Measurements from ENCODE around the gene GRIK2. TPM values are rescaled to one million over a fixed set of nuclear protein-coding genes. Genes with fewer than 3 reads are reported as not detected.

GRIK2 gene
- total RNA-seq, 1 donor from 2014 or later, result 0.11 TPM

DNA sequence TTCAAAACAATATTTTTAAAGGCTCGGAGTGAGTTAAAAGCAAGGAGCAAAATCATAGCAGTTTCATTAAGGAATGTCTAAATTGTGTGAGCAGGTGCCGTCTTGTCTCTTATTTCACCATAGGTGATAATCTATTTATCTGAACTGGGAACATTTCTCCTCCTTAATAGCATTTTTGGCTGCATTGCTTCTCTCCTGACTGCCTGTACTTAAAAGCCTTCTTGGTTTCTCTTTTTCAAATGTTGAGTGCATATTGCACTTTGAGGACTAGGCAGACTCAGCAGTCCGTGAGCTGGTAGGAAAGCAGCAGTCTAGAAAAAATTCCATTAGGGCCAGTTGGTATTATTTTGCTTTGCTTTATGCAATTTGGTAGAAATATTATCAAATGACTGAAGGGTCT, 645.9 kb downstream of the GRIK2 start:
- intact Hi-C loops (cut with micrococcal nuclease), result no loop called here
- ATAC-seq (ENCODE audit: low read depth) (no peak), DNase-seq (no peak)
- CTCF ChIA-PET, result no interaction called here
- Mint-ChIP-seq H3K4me3 (no peak overlapping the region), H3K9me3 (peaks cover 6% of the 10 kb centered on the region), H3K27ac (no peak overlapping the region), H3K36me3 (ENCODE audit: low read depth) (no peaks in the 10 kb centered on the region), H3K4me1 (no peaks in the 10 kb centered on the region), H3K27me3 (no peaks in the 10 kb centered on the region)
- POLR2A ChIA-PET, result no interaction called here
- no peak for TF ChIP-seq CTCF (IDR thresholded peaks at IDR 0.05)

- Mint-ChIP-seq H3K4me3 (no peak overlapping the region), H3K36me3 (ENCODE audit: low read depth) (no peaks in the 10 kb centered on the region), H3K27me3 (no peaks in the 10 kb centered on the region), H3K27ac (no peak overlapping the region), H3K4me1 (no peaks in the 10 kb centered on the region), H3K9me3 (peaks cover 3% of the 10 kb centered on the region)
- intact Hi-C loops (cut with micrococcal nuclease), result no loop called here
- no peak for TF ChIP-seq CTCF (IDR thresholded peaks at IDR 0.05)
- ChIA-PET CTCF (no interaction called here), POLR2A (no interaction called here)
- no peak for DNase-seq
- ATAC-seq (ENCODE audit: low read depth), result no peak
These were observed 657.5 kb downstream of the GRIK2 start for GRCh38 chr6:102051001-102051400.

DNA sequence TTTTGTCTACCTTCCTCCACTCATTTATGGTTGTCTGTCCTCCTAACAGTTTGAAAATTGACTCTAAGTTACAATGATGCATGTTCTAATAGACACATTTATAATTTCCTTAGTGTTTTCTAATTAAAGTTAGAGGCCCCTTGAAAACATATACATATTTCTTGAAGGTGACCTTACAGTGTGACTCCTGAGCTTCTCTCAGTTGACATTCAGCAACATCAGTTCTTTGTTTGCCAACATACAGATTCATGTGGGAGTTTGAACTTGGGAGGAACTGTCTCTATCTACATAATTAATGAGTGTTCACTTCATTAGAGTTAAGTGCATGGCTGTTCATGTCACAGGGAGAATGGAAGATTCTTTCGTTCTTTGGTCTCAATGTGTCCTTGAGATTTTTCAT, 658.2 kb downstream of the GRIK2 start:
- ATAC-seq (ENCODE audit: low read depth) (no peak), DNase-seq (no peak)
- CTCF ChIA-PET, result no interaction called here
- Mint-ChIP-seq H3K36me3 (ENCODE audit: low read depth) (no peaks in the 10 kb centered on the region), H3K4me1 (no peaks in the 10 kb centered on the region), H3K4me3 (no peak overlapping the region), H3K27ac (no peak overlapping the region), H3K27me3 (no peaks in the 10 kb centered on the region), H3K9me3 (peaks cover 3% of the 10 kb centered on the region)
- POLR2A ChIA-PET, result no interaction called here
- no peak for TF ChIP-seq CTCF (IDR thresholded peaks at IDR 0.05)
- intact Hi-C loops (cut with micrococcal nuclease), result no loop called here

GRCh38 chr6:102064142-102064541, 670.6 kb downstream of the GRIK2 start:
- intact Hi-C loops (cut with micrococcal nuclease), result no loop called here
- Mint-ChIP-seq H3K36me3 (ENCODE audit: low read depth) (no peaks in the 10 kb centered on the region), H3K27ac (no peak overlapping the region), H3K27me3 (no peaks in the 10 kb centered on the region), H3K4me3 (no peak overlapping the region), H3K9me3 (no peaks in the 10 kb centered on the region), H3K4me1 (no peaks in the 10 kb centered on the region)
- DNase-seq, result no peak
- no peak for TF ChIP-seq CTCF (IDR thresholded peaks at IDR 0.05)
- ChIA-PET CTCF (no interaction called here), POLR2A (no interaction called here)
- no peak for ATAC-seq (ENCODE audit: low read depth)

DNA sequence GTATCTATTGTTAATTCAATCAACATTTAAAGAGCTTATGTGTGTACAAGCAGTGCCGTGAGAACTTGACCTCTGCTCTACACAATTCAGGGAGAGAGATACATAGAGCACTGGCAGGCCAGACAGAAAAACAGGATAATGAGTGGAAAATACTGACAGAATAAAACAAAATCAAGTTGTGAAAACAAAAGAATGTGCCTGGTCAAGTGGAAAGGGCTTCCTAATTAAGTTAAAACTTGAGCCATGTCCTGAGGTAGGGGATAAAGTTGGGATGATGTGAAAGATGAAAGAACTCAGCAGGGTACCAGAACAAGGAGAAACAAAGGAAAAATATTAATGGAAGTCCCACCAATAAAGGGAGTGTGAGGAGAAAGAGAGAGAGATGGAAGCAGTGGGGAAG, 672.8 kb downstream of the GRIK2 start:
- Mint-ChIP-seq H3K4me3 (no peak overlapping the region), H3K27me3 (no peaks in the 10 kb centered on the region), H3K4me1 (no peaks in the 10 kb centered on the region), H3K9me3 (no peaks in the 10 kb centered on the region), H3K36me3 (ENCODE audit: low read depth) (no peaks in the 10 kb centered on the region), H3K27ac (no peak overlapping the region)
- ChIA-PET CTCF (no interaction called here), POLR2A (no interaction called here)
- no peak for TF ChIP-seq CTCF (IDR thresholded peaks at IDR 0.05)
- intact Hi-C loops (cut with micrococcal nuclease), result no loop called here
- ATAC-seq (ENCODE audit: low read depth) (no peak), DNase-seq (no peak)
